ENCODE results near the gene CYP3A7. TPM values are rescaled to one million over a fixed set of nuclear protein-coding genes. Genes with fewer than 3 reads are reported as not detected.

CYP3A7 gene
- polyA plus RNA-seq (2013): 0.72 and 0.81 TPM in 2 replicates

GRCh38 chr7:99734987-99735386, at the start of gene CYP3A7:
TSS of gene CYP3A7 (minus strand) at chr7:99735196. CDS start at chr7:99735093, 103 bp downstream.
- H3K9me3 ChIP-seq (ENCODE audit: insufficient read depth, low read depth, low read length): no peaks in the 10 kb centered on the region
- WGBS (ENCODE audit: extremely low coverage, insufficient coverage, insufficient read length): no CpG with 5 or more reads among the region's 5 CpGs
- H3K4ac ChIP-seq (ENCODE audit: low read depth, low read length): no peak within 1 kb of the TSS
- peaks cover 0 to 2% of the 10 kb centered on the region in 2 experiments for H3K36me3 ChIP-seq (ENCODE audit: control insufficient read depth in 1 of 2, insufficient read depth in 2 of 2, low read length in 2 of 2)
- H3K4me3 ChIP-seq (ENCODE audit: low read depth, low read length): no peak within 1 kb of the TSS
- no peaks in the 10 kb centered on the region for H3K27me3 ChIP-seq (ENCODE audit: insufficient read depth, low read length)
- no peak within 1 kb of the TSS for H3K23ac ChIP-seq (ENCODE audit: low read length)
- H3K27ac ChIP-seq (ENCODE audit: low read depth, low read length): no peak within 1 kb of the TSS
- peak within 1 kb of the TSS; percentile 8 for H2BK12ac ChIP-seq (ENCODE audit: low read length)
- H3K79me1 ChIP-seq (ENCODE audit: low read length): peaks cover 11% of the 10 kb centered on the region
- peaks cover 10 to 16% of the 10 kb centered on the region in 2 experiments for H3K4me1 ChIP-seq (ENCODE audit: control insufficient read depth in 1 of 2, insufficient read depth in 2 of 2, low read length in 2 of 2)
- H3K14ac ChIP-seq (ENCODE audit: low read length): no peak within 1 kb of the TSS
- H3K4me2 ChIP-seq (ENCODE audit: low read length): no peak within 1 kb of the TSS
- no peak within 1 kb of the TSS for H4K8ac ChIP-seq (ENCODE audit: low read depth, low read length)
- H3K9ac ChIP-seq (ENCODE audit: low read length): no peak within 1 kb of the TSS
- DNase-seq: no peak
- no peak within 1 kb of the TSS for H2AK5ac ChIP-seq (ENCODE audit: low read length)
- peak within 1 kb of the TSS; percentile 30 for H4K91ac ChIP-seq (ENCODE audit: low read depth, low read length)
- H2BK120ac ChIP-seq (ENCODE audit: insufficient read depth, low read length, poor library complexity): no peak within 1 kb of the TSS
- H4K12ac ChIP-seq (ENCODE audit: low read depth, low read length): no peak within 1 kb of the TSS
- no peaks in the 10 kb centered on the region for H3K79me2 ChIP-seq (ENCODE audit: control insufficient read depth, insufficient read depth, low read length, poor library complexity)
- H2AFZ ChIP-seq (ENCODE audit: insufficient read depth, low read length, poor library complexity): no peak within 1 kb of the TSS
- no peak within 1 kb of the TSS for H3K18ac ChIP-seq (ENCODE audit: low read length)
- no peak within 1 kb of the TSS for H2BK5ac ChIP-seq (ENCODE audit: low read depth, low read length, poor library complexity)

- Histone ChIP-seq H3K36me3 (ENCODE audit: control insufficient read depth in 1 of 2, insufficient read depth in 2 of 2, low read length in 2 of 2) (no peaks in the 10 kb centered on the region), H4K12ac (ENCODE audit: low read depth, low read length) (no peak within 1 kb of the TSS), H3K4me1 (ENCODE audit: control insufficient read depth in 1 of 2, insufficient read depth in 2 of 2, low read length in 2 of 2) (peaks cover 0 to 1% of the 10 kb centered on the region in 2 experiments), H3K18ac (ENCODE audit: low read length) (no peak within 1 kb of the TSS), H3K23ac (ENCODE audit: low read length) (peak within 1 kb of the TSS; percentile 46), H3K27ac (ENCODE audit: low read depth, low read length) (no peak within 1 kb of the TSS), H2AFZ (ENCODE audit: insufficient read depth, low read length, poor library complexity) (no peak within 1 kb of the TSS), H3K79me2 (ENCODE audit: control insufficient read depth, insufficient read depth, low read length, poor library complexity) (no peaks in the 10 kb centered on the region), H3K4me3 (ENCODE audit: low read depth, low read length) (no peak within 1 kb of the TSS), H3K9ac (ENCODE audit: low read length) (no peak within 1 kb of the TSS), H3K4me2 (ENCODE audit: low read length) (no peak within 1 kb of the TSS), H3K4ac (ENCODE audit: low read depth, low read length) (no peak within 1 kb of the TSS), H4K8ac (ENCODE audit: low read depth, low read length) (no peak within 1 kb of the TSS), H3K79me1 (ENCODE audit: low read length) (no peaks in the 10 kb centered on the region), H3K9me3 (ENCODE audit: insufficient read depth, low read depth, low read length) (no peaks in the 10 kb centered on the region), H2BK120ac (ENCODE audit: insufficient read depth, low read length, poor library complexity) (no peak within 1 kb of the TSS), H4K91ac (ENCODE audit: low read depth, low read length) (no peak within 1 kb of the TSS), H2BK12ac (ENCODE audit: low read length) (no peak within 1 kb of the TSS), H2BK5ac (ENCODE audit: low read depth, low read length, poor library complexity) (no peak within 1 kb of the TSS), H2AK5ac (ENCODE audit: low read length) (no peak within 1 kb of the TSS), H3K14ac (ENCODE audit: low read length) (no peak within 1 kb of the TSS), H3K27me3 (ENCODE audit: insufficient read depth, low read length) (no peaks in the 10 kb centered on the region)
- no peak for DNase-seq
Observed at GRCh38 chr7:99784007-99784406, 49.0 kb upstream of the CYP3A7 start, which contains the start of gene CYP3A4. TSS of gene CYP3A4 (minus strand) at chr7:99784184. CDS start at chr7:99784081, 103 bp downstream.

- no peak overlapping the region for H2BK12ac ChIP-seq (ENCODE audit: low read length)
- no peak overlapping the region for H3K4me3 ChIP-seq (ENCODE audit: low read depth, low read length)
- peak; percentile 56 to 87 for DNase-seq
- WGBS (ENCODE audit: extremely low coverage, insufficient coverage, insufficient read length): no CpG with 5 or more reads among the region's 5 CpGs
- no peaks in the 10 kb centered on the region for H3K79me1 ChIP-seq (ENCODE audit: low read length)
- no peak overlapping the region for H3K9ac ChIP-seq (ENCODE audit: low read length)
- no peak overlapping the region for H3K18ac ChIP-seq (ENCODE audit: low read length)
- H4K8ac ChIP-seq (ENCODE audit: low read depth, low read length): no peak overlapping the region
- H3K9me3 ChIP-seq (ENCODE audit: insufficient read depth, low read depth, low read length): no peaks in the 10 kb centered on the region
- H2AK5ac ChIP-seq (ENCODE audit: low read length): no peak overlapping the region
- no peak overlapping the region for H2AFZ ChIP-seq (ENCODE audit: insufficient read depth, low read length, poor library complexity)
- H3K4me1 ChIP-seq (ENCODE audit: control insufficient read depth in 1 of 2, insufficient read depth in 2 of 2, low read length in 2 of 2): peaks cover 0 to 1% of the 10 kb centered on the region in 2 experiments
- H3K27me3 ChIP-seq (ENCODE audit: insufficient read depth, low read length): no peaks in the 10 kb centered on the region
- H3K23ac ChIP-seq (ENCODE audit: low read length): no peak overlapping the region
- H2BK120ac ChIP-seq (ENCODE audit: insufficient read depth, low read length, poor library complexity): no peak overlapping the region
- H3K4me2 ChIP-seq (ENCODE audit: low read length): no peak overlapping the region
- no peak overlapping the region for H3K27ac ChIP-seq (ENCODE audit: low read depth, low read length)
- H3K4ac ChIP-seq (ENCODE audit: low read depth, low read length): no peak overlapping the region
- H3K36me3 ChIP-seq (ENCODE audit: control insufficient read depth in 1 of 2, insufficient read depth in 2 of 2, low read length in 2 of 2): no peaks in the 10 kb centered on the region
- H3K14ac ChIP-seq (ENCODE audit: low read length): no peak overlapping the region
- no peak overlapping the region for H4K91ac ChIP-seq (ENCODE audit: low read depth, low read length)
- H2BK5ac ChIP-seq (ENCODE audit: low read depth, low read length, poor library complexity): no peak overlapping the region
- H4K12ac ChIP-seq (ENCODE audit: low read depth, low read length): no peak overlapping the region
- H3K79me2 ChIP-seq (ENCODE audit: control insufficient read depth, insufficient read depth, low read length, poor library complexity): no peaks in the 10 kb centered on the region
Observed at GRCh38 chr7:99782012-99782953, 47.3 kb upstream of the CYP3A7 start.

- Histone ChIP-seq H2AFZ (ENCODE audit: insufficient read depth, low read length, poor library complexity) (no peak overlapping the region), H3K27me3 (ENCODE audit: insufficient read depth, low read length) (no peaks in the 10 kb centered on the region), H2AK5ac (ENCODE audit: low read length) (no peak overlapping the region), H2BK5ac (ENCODE audit: low read depth, low read length, poor library complexity) (no peak overlapping the region), H4K91ac (ENCODE audit: low read depth, low read length) (no peak overlapping the region), H2BK120ac (ENCODE audit: insufficient read depth, low read length, poor library complexity) (no peak overlapping the region), H3K27ac (ENCODE audit: low read depth, low read length) (no peak overlapping the region), H4K12ac (ENCODE audit: low read depth, low read length) (no peak overlapping the region), H3K4me1 (ENCODE audit: control insufficient read depth in 1 of 2, insufficient read depth in 2 of 2, low read length in 2 of 2) (peaks cover 0 to 1% of the 10 kb centered on the region in 2 experiments), H3K79me1 (ENCODE audit: low read length) (no peaks in the 10 kb centered on the region), H3K79me2 (ENCODE audit: control insufficient read depth, insufficient read depth, low read length, poor library complexity) (no peaks in the 10 kb centered on the region), H3K4me3 (ENCODE audit: low read depth, low read length) (no peak overlapping the region), H3K23ac (ENCODE audit: low read length) (no peak overlapping the region), H4K8ac (ENCODE audit: low read depth, low read length) (no peak overlapping the region), H2BK12ac (ENCODE audit: low read length) (no peak overlapping the region), H3K4me2 (ENCODE audit: low read length) (no peak overlapping the region), H3K4ac (ENCODE audit: low read depth, low read length) (no peak overlapping the region), H3K9ac (ENCODE audit: low read length) (no peak overlapping the region), H3K14ac (ENCODE audit: low read length) (no peak overlapping the region), H3K36me3 (ENCODE audit: control insufficient read depth in 1 of 2, insufficient read depth in 2 of 2, low read length in 2 of 2) (no peaks in the 10 kb centered on the region), H3K9me3 (ENCODE audit: insufficient read depth, low read depth, low read length) (no peaks in the 10 kb centered on the region), H3K18ac (ENCODE audit: low read length) (no peak overlapping the region)
- no CpG with 5 or more reads among the region's 1 CpG for WGBS (ENCODE audit: extremely low coverage, insufficient coverage, insufficient read length)
- no peak for DNase-seq
Observed at GRCh38 chr7:99780588-99780987, 45.6 kb upstream of the CYP3A7 start.

Data from trophoblast cell (in vitro differentiated cells and primary cell).